ENCODE measurements around the gene KIAA0753.

KIAA0753 gene

GRCh38 chr17:6569370-6570285 is 70.9 kb downstream of the KIAA0753 start:
- no peak for ATAC-seq
- DNase-seq = no peak

- no peak for DNase-seq
- no peak for ATAC-seq
Measured at GRCh38 chr17:6568184-6568758, 72.2 kb downstream of the KIAA0753 start.

- ATAC-seq = no peak
Measured at GRCh38 chr17:6567528-6568183, 72.9 kb downstream of the KIAA0753 start.

GRCh38 chr17:6561446-6561845 is 79.1 kb downstream of the KIAA0753 start:
- DNase-seq = no peak
- ATAC-seq = no peak

More at GRCh38 chr17:6567528-6568183, 72.9 kb downstream of the KIAA0753 start:
- no peak for DNase-seq

- DNase-seq (no peak), ATAC-seq (no peak)
Measured at GRCh38 chr17:6560496-6560895, 80.0 kb downstream of the KIAA0753 start.

- no peak for ATAC-seq
Measured at GRCh38 chr17:6559753-6560215, 80.7 kb downstream of the KIAA0753 start.

GRCh38 chr17:6558932-6559752 is 81.4 kb downstream of the KIAA0753 start:
- ATAC-seq (no peak), DNase-seq (no peak)

More at GRCh38 chr17:6559753-6560215, 80.7 kb downstream of the KIAA0753 start:
- DNase-seq = no peak

GRCh38 chr17:6558276-6558675 is 82.2 kb downstream of the KIAA0753 start:
- ATAC-seq (no peak), DNase-seq (no peak)

GRCh38 chr17:6557040-6557438 is 83.5 kb downstream of the KIAA0753 start:
- ATAC-seq (no peak), DNase-seq (no peak)

GRCh38 chr17:6556121-6557039 is 84.1 kb downstream of the KIAA0753 start, which contains the start of gene PITPNM3:
Gene PITPNM3, minus strand, starts transcription at chr17:6556555. Its CDS starts 149 bp downstream, at chr17:6556406.
- ATAC-seq = peak; percentile 7

GRCh38 chr17:6555331-6556120 is 85.0 kb downstream of the KIAA0753 start:
- ATAC-seq (peak; percentile 78), DNase-seq (peak; percentile 28)

More at GRCh38 chr17:6556121-6557039, 84.1 kb downstream of the KIAA0753 start, which contains the start of gene PITPNM3:
- no peak for DNase-seq

- DNase-seq = no peak
- ATAC-seq = no peak
Measured at GRCh38 chr17:6554871-6555330, 85.6 kb downstream of the KIAA0753 start.

- DNase-seq (no peak), ATAC-seq (no peak)
Measured at GRCh38 chr17:6554342-6554741, 86.2 kb downstream of the KIAA0753 start.

- ATAC-seq (no peak), DNase-seq (no peak)
Measured at GRCh38 chr17:6551869-6552531, 88.5 kb downstream of the KIAA0753 start.

GRCh38 chr17:6551356-6551755 is 89.2 kb downstream of the KIAA0753 start:
- DNase-seq = no peak

GRCh38 chr17:6549384-6550036 is 91.0 kb downstream of the KIAA0753 start:
- ATAC-seq (no peak), DNase-seq (no peak)

More at GRCh38 chr17:6551356-6551755, 89.2 kb downstream of the KIAA0753 start:
- ATAC-seq = no peak

- no peak for DNase-seq
- ATAC-seq = no peak
Measured at GRCh38 chr17:6548578-6549330, 91.8 kb downstream of the KIAA0753 start.

- no peak for DNase-seq
- no peak for ATAC-seq
Measured at GRCh38 chr17:6548034-6548433, 92.5 kb downstream of the KIAA0753 start.
